GM18505 (cell line): ENCODE measurements around the gene GSDME.
"Not testable (repeated sequence)": the region's sequence is repeated elsewhere in the genome, so short reads cannot be mapped to it uniquely, and the experiment has no call there.

Experiments
- ATAC-seq: cut with Tn5 transposase; IDR thresholded peaks from one replicate; pipeline ENCODE4 v1.9.1; 2021; ENCODE audit not compliant: unreplicated experiment
- POLR2A ChIP-seq: IDR thresholded peaks from 4 replicates; pipeline ENCODE4 v1.6.1; 2011; ENCODE audit warnings: borderline replicate concordance; ENCODE audit not compliant: insufficient read depth, insufficient read length; ENCODE audit errors: extremely low read depth

The GSDME gene

GRCh38 chr7:24757353-24758275 lies at the start of gene GSDME:
Gene GSDME (minus strand): TSS chr7:24757464. CDS start chr7:24749774, 7,690 bp downstream.
- peak; percentile 65 for TF ChIP-seq POLR2A
- ATAC-seq: peak; percentile 60

DNA sequence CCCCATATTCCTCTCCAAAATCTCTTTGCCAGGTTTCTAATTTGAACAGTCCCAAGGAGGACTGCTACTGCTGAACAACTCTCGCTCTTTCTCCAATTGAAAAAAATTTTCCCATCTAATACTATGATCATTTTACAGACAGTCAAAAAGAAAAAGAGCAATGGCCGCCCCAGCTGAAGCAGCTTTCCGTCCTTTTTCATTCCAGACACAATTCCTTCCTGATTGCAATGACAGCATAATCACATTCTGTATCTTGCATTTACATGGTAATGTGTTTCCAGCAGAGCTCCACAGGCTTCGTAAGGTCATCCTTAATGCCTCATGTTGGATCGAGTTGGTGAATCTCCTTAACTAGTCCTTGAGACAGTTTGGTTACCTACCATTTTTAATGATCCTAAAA lies 45.0 kb upstream of the GSDME start:
- no peak for TF ChIP-seq POLR2A
- ATAC-seq: no peak

DNA sequence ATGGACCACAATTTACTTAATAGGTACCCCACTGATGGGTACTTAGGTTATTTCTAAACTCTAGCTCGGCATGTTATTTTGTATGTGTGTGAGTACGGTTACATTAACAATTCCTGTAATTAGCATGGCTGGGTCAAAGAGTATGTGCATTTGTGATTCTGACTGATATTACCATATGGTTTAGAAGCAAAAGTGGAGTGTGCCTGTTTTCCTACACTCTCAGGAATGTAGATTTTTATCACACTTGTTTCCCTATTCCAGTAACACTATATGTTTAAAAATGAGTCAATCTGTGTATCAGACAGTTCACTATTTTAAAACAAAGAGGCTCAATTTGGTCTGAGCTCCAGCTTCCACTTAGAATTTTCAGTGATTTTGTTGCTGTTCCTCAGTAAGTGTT lies 44.6 kb upstream of the GSDME start:
- ATAC-seq: no peak
- no peak for TF ChIP-seq POLR2A

DNA sequence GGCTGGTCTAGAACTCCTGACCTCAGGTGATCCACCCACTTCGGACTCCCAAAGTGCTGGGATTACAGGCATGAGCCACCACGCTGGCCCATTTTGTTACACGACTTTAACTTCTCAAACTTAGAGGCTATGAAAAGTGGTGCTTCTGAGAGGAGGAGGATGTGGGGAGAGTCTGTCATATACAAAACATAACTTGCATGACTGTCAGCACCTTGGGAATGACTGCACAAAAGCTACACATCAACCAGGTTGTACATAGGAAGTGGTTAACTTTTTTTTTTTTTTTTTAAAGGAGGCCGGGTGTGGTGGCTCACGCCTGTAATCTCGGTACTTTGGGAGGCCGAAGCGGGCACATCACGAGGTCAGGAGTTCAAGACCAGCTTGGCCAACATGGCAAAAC lies 43.4 kb upstream of the GSDME start:
- no peak for ATAC-seq

GRCh38 chr7:24800073-24800472 lies 42.8 kb upstream of the GSDME start:
- no peak for TF ChIP-seq POLR2A
- no peak for ATAC-seq

More for the DNA sequence above, 43.4 kb upstream of the GSDME start:
- no peak for TF ChIP-seq POLR2A

- no peak for ATAC-seq
- no peak for TF ChIP-seq POLR2A
Measured at GRCh38 chr7:24799506-24799905, 42.2 kb upstream of the GSDME start.

DNA sequence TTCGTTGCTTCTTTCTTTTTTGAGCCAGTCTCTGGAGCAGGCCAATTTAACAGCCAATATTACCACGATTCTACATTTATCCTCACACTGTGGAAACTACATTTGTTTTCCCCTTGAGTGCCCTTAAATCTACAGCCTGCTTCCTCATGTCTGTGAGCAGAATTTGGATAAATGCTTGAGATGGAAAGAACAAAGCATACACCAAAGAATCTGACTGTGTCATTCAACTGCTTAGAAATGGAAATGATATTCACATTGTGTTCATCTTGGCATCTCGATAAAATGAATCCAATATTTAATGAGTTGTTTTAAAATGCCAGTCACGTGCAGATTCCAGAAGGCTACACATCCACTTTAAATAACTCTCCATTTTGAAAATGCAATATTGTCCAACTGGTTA lies 41.0 kb upstream of the GSDME start:
- no peak for ATAC-seq
- no peak for TF ChIP-seq POLR2A

GRCh38 chr7:24797270-24797669 lies 40.0 kb upstream of the GSDME start:
- TF ChIP-seq POLR2A: no peak
- no peak for ATAC-seq

- ATAC-seq: no peak
- TF ChIP-seq POLR2A: no peak
Measured at GRCh38 chr7:24795407-24795767, 38.1 kb upstream of the GSDME start.

- ATAC-seq: not testable (repeated sequence)
Measured at GRCh38 chr7:24794751-24795406, 37.6 kb upstream of the GSDME start.

GRCh38 chr7:24793982-24794648 lies 36.9 kb upstream of the GSDME start:
- no peak for ATAC-seq
- no peak for TF ChIP-seq POLR2A

GRCh38 chr7:24788961-24789576 lies 31.8 kb upstream of the GSDME start:
- no peak for ATAC-seq
- TF ChIP-seq POLR2A: no peak

DNA sequence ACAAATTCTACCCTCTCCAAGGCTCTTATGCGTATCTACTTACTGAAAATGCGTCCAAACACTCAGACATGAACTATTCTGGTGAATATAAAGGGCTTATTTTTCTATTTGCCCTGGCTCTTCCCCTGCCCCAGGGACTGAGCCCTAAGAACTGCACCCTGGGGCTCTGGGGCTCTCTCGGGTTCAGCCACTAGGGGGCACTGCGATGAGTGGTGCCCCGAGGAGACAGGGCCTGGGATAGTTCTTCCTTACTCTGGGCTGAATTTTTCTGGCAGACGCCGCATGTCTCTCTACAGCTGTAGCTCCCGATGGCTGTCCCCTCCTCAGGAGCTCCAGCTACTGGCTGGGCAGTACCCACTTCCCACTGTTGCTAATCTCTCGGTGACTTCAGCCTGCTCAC lies 30.8 kb upstream of the GSDME start:
- TF ChIP-seq POLR2A: no peak
- ATAC-seq: no peak
